Subcutaneous abdominal adipose tissue (tissue), 5 donors: ENCODE results near the gene SLC25A33.
A peak's percentile ranks its signal among the peaks of the same experiment; 100 is the strongest.

Source experiments
- H3K27ac ChIP-seq: one replicate; pipeline ENCODE4 v1.7.0; 2013; ENCODE audit warnings: low read depth, mild to moderate bottlenecking, inconsistent platforms, low read length, moderate library complexity
- H3K27me3 ChIP-seq, 5 donors: one replicate each; pipeline ENCODE4 v1.7.0; 2013; ENCODE audit warnings: low read length in 5 of 5, inconsistent platforms in 1 of 5; ENCODE audit not compliant: control insufficient read depth in 5 of 5, insufficient read depth in 4 of 5
- H3K36me3 ChIP-seq, 5 donors: one replicate each; pipeline ENCODE4 v1.7.0; 2013; ENCODE audit warnings: low read length in 5 of 5; ENCODE audit not compliant: control insufficient read depth in 5 of 5, insufficient read depth in 5 of 5
- H3K4me1 ChIP-seq, 5 donors: one replicate each; pipeline ENCODE4 v1.7.0; 2013; ENCODE audit warnings: low read length in 5 of 5, mild to moderate bottlenecking in 3 of 5, moderate library complexity in 1 of 5; ENCODE audit not compliant: control insufficient read depth in 5 of 5, insufficient read depth in 5 of 5
- H3K4me3 ChIP-seq, 5 donors: one replicate each; pipeline ENCODE4 v1.7.0; 2013; ENCODE audit warnings: low read length in 5 of 5, low read depth in 1 of 5
- H3K9ac ChIP-seq, 5 donors: one replicate each; pipeline ENCODE4 v1.7.0; 2013; ENCODE audit warnings: low read length in 5 of 5, mild to moderate bottlenecking in 4 of 5, moderate library complexity in 3 of 5
- H3K9me3 ChIP-seq, 5 donors: one replicate each; pipeline ENCODE4 v1.7.0; 2013; ENCODE audit warnings: low read length in 5 of 5; ENCODE audit not compliant: control insufficient read depth in 5 of 5
- donor health status: healthy.
- donor health status: healthy.
- donor health status: healthy.
- donor health status: healthy.
- donor health status: healthy.

SLC25A33 gene

DNA sequence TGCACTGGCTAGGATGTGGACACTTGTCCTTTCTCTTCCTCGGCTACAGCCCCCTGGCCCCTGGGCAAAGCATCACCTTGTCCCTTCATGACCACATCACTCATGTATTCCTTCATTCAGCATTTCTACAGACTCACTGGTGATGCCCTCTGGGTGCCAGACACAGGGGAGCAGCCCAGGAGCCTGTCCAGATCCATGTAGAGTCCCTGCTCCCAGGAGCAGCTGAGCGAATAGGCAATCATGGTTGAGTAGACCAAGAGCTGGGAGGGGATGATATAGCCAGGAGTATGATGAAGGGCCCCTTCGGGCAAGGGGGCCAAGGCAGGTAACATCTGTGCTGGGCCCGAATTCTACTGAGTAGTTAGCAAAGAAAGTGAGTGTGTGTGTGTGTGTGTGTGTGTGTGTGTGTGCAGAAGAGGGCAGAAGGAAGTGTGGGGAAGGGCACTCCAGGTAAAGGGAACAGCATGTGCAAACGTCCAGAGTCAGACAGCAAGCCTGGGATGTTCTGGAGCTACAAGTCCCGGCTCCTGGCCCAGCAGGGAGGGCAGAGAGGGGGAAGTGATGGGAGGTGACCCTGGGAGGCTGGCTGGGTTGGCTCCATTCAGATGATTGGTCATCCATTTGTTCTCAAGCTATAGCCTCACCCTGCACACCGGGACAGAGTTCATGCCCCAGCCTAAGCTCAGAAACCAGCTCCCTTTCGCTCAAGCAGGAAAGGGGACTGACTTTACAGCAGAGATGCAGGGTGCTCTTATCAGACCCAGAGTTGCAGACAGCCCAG, 91.3 kb downstream of the SLC25A33 start:
- Histone ChIP-seq H3K9me3 (no peaks in the 10 kb centered on the region), H3K27ac (no peak overlapping the region), H3K36me3 (no peaks in the 10 kb centered on the region), H3K4me1 (peaks cover 0 to 24% (median 11%) of the 10 kb centered on the region in 5 donors), H3K27me3 (peaks cover 5 to 16% (median 9%) of the 10 kb centered on the region in 5 donors), H3K4me3 (peak overlapping the region in 2 of 5 donors; percentile 15 to 28), H3K9ac (peak overlapping the region in 1 of 5 donors; percentile 51)

- Histone ChIP-seq H3K27ac (no peak overlapping the region), H3K4me1 (peaks cover 0 to 16% (median 8%) of the 10 kb centered on the region in 5 donors), H3K36me3 (no peaks in the 10 kb centered on the region), H3K27me3 (peaks cover 0 to 6% (median 2%) of the 10 kb centered on the region in 5 donors), H3K9ac (no peak overlapping the region), H3K9me3 (no peaks in the 10 kb centered on the region), H3K4me3 (no peak overlapping the region)
These were observed 92.3 kb downstream of the SLC25A33 start for GRCh38 chr1:9631613-9632012.

GRCh38 chr1:9633493-9633892, 94.2 kb downstream of the SLC25A33 start:
- no peak overlapping the region for H3K9ac ChIP-seq
- H3K9me3 ChIP-seq = no peaks in the 10 kb centered on the region
- no peak overlapping the region for H3K4me3 ChIP-seq
- H3K27ac ChIP-seq = no peak overlapping the region
- H3K4me1 ChIP-seq = peaks cover 0 to 8% (median 0%) of the 10 kb centered on the region in 5 donors
- peaks cover 0 to 6% (median 2%) of the 10 kb centered on the region in 5 donors for H3K27me3 ChIP-seq
- H3K36me3 ChIP-seq = no peaks in the 10 kb centered on the region

DNA sequence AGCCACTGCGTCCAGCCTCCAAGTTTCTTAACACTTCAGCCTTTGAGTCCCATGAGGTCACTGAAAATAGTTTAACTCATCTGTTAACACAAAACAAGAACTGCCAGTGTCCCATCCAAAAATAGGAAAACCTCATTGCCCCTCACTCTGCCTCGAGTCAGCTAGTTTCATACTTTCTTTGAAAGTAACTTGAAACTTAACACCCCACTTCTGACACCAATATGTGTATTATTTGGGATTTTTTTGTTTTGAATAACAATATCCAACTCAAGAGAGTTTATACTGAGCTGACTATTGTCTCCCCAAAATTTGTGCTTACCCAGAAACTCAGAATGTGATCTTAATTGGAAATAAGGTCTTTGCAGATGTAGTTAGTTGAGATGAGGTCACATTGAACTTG, 95.3 kb downstream of the SLC25A33 start:
- Histone ChIP-seq H3K4me3 (no peak overlapping the region), H3K27me3 (peaks cover 0 to 4% (median 0%) of the 10 kb centered on the region in 5 donors), H3K9me3 (no peaks in the 10 kb centered on the region), H3K36me3 (no peaks in the 10 kb centered on the region), H3K27ac (no peak overlapping the region), H3K9ac (no peak overlapping the region), H3K4me1 (peaks cover 0 to 8% (median 3%) of the 10 kb centered on the region in 5 donors)
